NT2/D1 (cell line): Measurements from ENCODE around the gene USP1.
A peak's percentile ranks its signal among the peaks of the same experiment; 100 is the strongest.

Experiments
- DNase-seq: peaks from one replicate; pipeline ENCODE4 v3.0.0-alpha.2; 2011; ENCODE audit warnings: low read depth, low spot score
- H3K27me3 ChIP-seq: 2 replicates; pipeline ENCODE4 v1.6.0; 2011; ENCODE audit warnings: mild to moderate bottlenecking; ENCODE audit not compliant: insufficient read length, insufficient read depth
- H3K36me3 ChIP-seq: 2 replicates; pipeline ENCODE4 v1.6.1; 2011; ENCODE audit warnings: mild to moderate bottlenecking, low read length, mixed read lengths; ENCODE audit not compliant: insufficient read depth, insufficient read length
- H3K4me1 ChIP-seq: 2 replicates; pipeline ENCODE4 v1.5.1; 2011; ENCODE audit not compliant: insufficient read depth, insufficient read length
- H3K4me3 ChIP-seq: 2 replicates; pipeline ENCODE4 v1.5.1; 2011; ENCODE audit warnings: low read depth; ENCODE audit not compliant: insufficient read length
- H3K9ac ChIP-seq: 2 replicates; pipeline ENCODE4 v1.6.0; 2011; ENCODE audit warnings: low read depth; ENCODE audit not compliant: insufficient read length
- H3K9me3 ChIP-seq: 2 replicates; pipeline ENCODE4 v1.5.1; 2011; ENCODE audit warnings: mild to moderate bottlenecking, low read length; ENCODE audit not compliant: insufficient read depth
- SUZ12 ChIP-seq: IDR thresholded peaks from 2 replicates; pipeline ENCODE4 v1.6.1; 2011; ENCODE audit not compliant: insufficient read length, insufficient read depth; ENCODE audit errors: extremely low read depth
- YY1 ChIP-seq: IDR thresholded peaks from 2 replicates; pipeline ENCODE4 v1.6.1; 2011; ENCODE audit not compliant: insufficient read length, insufficient read depth
- ZNF274 ChIP-seq: IDR thresholded peaks from 2 replicates; pipeline ENCODE4 v1.6.1; 2011; ENCODE audit warnings: mild to moderate bottlenecking, low read depth, low read length

USP1 gene

DNA sequence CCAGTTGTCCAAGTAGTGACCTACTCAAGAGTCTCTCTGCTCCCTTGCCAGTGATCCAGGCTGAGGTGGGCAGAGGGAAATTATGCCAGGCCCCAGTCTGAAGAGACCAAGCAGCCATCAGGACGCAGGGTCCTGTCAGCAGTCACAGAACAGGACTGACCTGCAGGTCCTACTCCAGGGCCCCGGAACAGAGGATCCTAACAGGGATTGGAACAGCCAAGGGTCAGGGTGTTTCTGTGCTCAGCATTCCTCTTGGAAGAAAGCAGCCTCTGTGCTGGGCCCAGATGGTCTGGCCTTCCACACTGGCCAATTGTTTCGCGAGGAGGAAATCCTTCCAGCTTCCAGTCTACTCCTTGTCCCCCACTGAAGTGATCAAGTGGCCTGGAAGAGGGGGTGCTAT is 41.6 kb upstream of the USP1 start:
- no peak overlapping the region for H3K4me3 ChIP-seq
- H3K9ac ChIP-seq, result no peak overlapping the region
- no peaks in the 10 kb centered on the region for H3K36me3 ChIP-seq
- no peaks in the 10 kb centered on the region for H3K9me3 ChIP-seq
- no peak for TF ChIP-seq ZNF274
- no peak for TF ChIP-seq SUZ12
- TF ChIP-seq YY1, result no peak
- no peaks in the 10 kb centered on the region for H3K4me1 ChIP-seq
- no peak for DNase-seq
- H3K27me3 ChIP-seq, result no peaks in the 10 kb centered on the region

DNA sequence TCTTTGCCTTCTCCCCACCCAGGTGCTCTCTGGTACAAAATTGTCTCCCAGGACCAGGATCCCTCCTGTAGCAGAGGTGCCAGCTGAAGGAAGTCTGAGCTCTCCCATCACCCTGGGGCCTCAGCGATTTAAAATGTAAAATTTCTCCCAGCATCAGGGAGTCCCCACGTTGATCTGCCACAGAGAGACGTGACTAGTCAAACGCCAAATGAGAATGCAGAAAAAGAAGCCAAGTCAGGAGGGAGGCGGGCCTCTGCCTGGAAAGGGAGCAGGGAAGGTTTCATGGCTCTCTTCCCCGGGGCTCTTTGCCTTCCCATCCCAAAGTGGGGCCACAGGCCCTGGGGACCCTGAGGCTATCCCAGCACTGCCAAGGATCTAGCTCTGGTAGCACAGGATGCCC is 40.0 kb upstream of the USP1 start:
- no peaks in the 10 kb centered on the region for H3K36me3 ChIP-seq
- TF ChIP-seq ZNF274, result no peak
- TF ChIP-seq YY1, result no peak
- no peak for TF ChIP-seq SUZ12
- no peak overlapping the region for H3K4me3 ChIP-seq
- no peaks in the 10 kb centered on the region for H3K27me3 ChIP-seq
- H3K9me3 ChIP-seq, result no peaks in the 10 kb centered on the region
- DNase-seq, result no peak
- H3K9ac ChIP-seq, result no peak overlapping the region
- H3K4me1 ChIP-seq, result no peaks in the 10 kb centered on the region

DNA sequence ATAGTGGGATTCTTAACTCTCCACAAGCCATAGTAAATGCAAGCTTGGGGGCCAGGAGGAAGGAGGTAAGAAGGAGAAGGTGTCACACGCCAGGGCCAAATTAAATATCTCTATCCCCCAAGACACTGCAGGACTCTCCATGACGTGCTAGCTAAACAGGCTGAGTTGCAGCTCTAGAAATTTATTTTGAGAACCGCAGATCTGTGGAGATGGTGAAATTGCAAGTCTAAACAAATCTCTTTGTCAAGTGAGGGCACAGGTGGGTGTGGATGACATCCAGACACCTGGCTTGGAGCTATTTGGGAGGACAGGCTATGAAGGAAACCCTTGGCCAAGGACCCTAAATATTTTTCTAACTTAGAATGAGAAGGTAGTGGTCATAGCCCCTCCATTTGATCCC is 39.5 kb upstream of the USP1 start:
- TF ChIP-seq YY1 (no peak), SUZ12 (no peak), ZNF274 (no peak)
- no peak for DNase-seq
- H3K36me3 ChIP-seq, result no peaks in the 10 kb centered on the region
- no peaks in the 10 kb centered on the region for H3K9me3 ChIP-seq
- no peak overlapping the region for H3K4me3 ChIP-seq
- H3K4me1 ChIP-seq, result no peaks in the 10 kb centered on the region
- no peaks in the 10 kb centered on the region for H3K27me3 ChIP-seq
- H3K9ac ChIP-seq, result no peak overlapping the region

DNA sequence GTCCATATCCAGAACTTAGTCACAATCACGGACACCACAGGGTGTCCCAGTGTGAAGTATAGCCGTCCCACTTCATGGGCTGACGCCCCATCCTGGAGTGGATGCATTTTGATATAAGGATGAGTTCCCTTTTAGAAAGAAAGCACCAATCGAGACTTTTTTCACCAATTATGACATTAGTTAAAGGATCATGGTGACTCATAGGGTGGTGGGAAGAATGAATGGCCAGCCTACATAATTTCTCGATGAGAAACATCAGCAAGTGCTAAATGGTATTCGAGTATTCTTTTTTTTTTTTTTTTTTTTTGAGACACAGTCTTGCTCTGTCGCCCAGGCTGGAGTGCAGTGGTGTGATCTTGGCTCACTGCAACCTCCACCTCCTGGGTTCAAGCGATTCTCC is 38.5 kb upstream of the USP1 start:
- no peaks in the 10 kb centered on the region for H3K4me1 ChIP-seq
- H3K9me3 ChIP-seq, result no peaks in the 10 kb centered on the region
- H3K9ac ChIP-seq, result no peak overlapping the region
- no peaks in the 10 kb centered on the region for H3K36me3 ChIP-seq
- no peak for TF ChIP-seq ZNF274
- no peak for TF ChIP-seq SUZ12
- no peak for TF ChIP-seq YY1
- no peak overlapping the region for H3K4me3 ChIP-seq
- no peak for DNase-seq
- no peaks in the 10 kb centered on the region for H3K27me3 ChIP-seq

DNA sequence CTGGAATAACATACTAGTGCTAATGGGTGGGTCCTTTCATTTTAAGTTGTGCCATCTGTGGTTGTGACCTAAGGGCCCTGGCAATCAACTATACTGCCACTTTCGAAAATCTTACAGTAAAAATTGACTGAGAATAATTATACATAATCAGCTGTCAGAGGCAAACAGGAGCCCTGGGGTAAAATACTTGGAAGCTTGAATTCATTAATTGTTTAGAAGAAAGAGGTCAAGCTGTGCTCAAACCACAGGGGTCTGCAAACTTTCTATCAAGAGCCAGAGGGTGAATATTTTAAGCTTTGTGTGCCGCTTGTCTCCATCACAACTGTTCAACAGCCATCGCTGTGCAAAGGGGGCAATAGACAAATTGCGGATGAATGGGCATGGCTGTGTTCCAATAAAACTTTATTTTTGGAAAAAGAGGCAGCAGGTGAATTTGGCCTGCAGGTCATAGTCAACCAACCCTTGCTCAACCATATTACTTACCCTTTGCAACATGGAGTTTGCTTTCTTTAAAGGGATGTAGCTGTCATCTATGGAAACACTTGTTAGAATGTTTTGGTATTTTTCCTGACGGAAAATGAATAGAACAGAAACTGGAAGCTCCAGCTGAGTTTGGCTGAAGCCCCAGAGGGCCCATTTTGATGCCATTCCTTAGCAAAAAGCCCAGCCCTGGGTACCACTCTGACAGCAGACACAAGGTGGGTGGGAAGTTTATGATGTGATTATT is 35.7 kb upstream of the USP1 start:
- no peak overlapping the region for H3K4me3 ChIP-seq
- H3K36me3 ChIP-seq, result no peaks in the 10 kb centered on the region
- H3K9ac ChIP-seq, result no peak overlapping the region
- no peaks in the 10 kb centered on the region for H3K9me3 ChIP-seq
- H3K4me1 ChIP-seq, result no peaks in the 10 kb centered on the region
- TF ChIP-seq SUZ12, result no peak
- TF ChIP-seq ZNF274, result no peak
- TF ChIP-seq YY1, result no peak
- peak; percentile 60 for DNase-seq
- H3K27me3 ChIP-seq, result no peaks in the 10 kb centered on the region

DNA sequence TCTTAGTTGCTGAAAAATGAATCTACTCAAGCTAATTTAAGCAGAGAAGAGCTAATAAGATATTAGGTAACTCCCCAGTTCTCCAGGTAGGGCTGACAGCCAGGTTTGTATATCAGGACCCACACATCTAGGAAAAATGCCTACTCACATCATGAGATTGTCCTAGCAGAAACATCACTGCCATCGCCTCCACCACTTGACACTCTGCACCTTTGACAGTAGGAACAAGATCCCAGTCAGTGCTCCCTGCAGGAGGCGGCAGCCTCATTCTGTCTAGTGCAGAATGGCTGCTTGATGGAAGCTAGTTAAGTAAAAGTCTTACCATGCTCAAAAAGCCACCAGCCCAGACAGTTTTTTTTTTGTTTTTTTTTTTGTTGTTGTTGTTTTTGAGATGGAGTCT is 31.6 kb upstream of the USP1 start:
- H3K9me3 ChIP-seq, result no peaks in the 10 kb centered on the region
- no peaks in the 10 kb centered on the region for H3K36me3 ChIP-seq
- no peak overlapping the region for H3K4me3 ChIP-seq
- no peaks in the 10 kb centered on the region for H3K27me3 ChIP-seq
- H3K9ac ChIP-seq, result no peak overlapping the region
- TF ChIP-seq ZNF274 (no peak), SUZ12 (no peak), YY1 (no peak)
- DNase-seq, result no peak
- no peaks in the 10 kb centered on the region for H3K4me1 ChIP-seq

DNA sequence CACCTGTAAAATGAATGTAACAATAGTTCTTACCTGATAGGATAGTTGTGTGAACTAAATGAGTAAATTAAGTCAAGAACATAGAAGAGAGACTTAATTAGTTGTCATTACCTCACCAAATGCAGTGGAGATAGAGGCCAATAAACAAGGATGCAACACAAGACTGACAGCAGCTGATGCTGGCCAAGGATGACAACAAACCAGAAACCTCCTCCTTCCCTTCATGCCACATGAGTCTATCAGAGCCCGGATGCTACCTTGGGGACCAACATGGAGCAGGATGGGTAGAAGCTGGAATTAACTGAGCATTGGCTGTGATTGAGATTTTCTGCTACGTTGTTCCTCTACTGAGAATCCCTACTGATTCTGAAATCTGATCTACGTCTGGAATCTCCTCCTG is 30.3 kb upstream of the USP1 start:
- no peaks in the 10 kb centered on the region for H3K9me3 ChIP-seq
- no peaks in the 10 kb centered on the region for H3K4me1 ChIP-seq
- H3K36me3 ChIP-seq, result no peaks in the 10 kb centered on the region
- H3K4me3 ChIP-seq, result no peak overlapping the region
- H3K27me3 ChIP-seq, result no peaks in the 10 kb centered on the region
- TF ChIP-seq SUZ12 (no peak), YY1 (no peak), ZNF274 (no peak)
- DNase-seq, result no peak
- no peak overlapping the region for H3K9ac ChIP-seq
